ENCODE results near the gene VWA7.

VWA7 gene

DNA sequence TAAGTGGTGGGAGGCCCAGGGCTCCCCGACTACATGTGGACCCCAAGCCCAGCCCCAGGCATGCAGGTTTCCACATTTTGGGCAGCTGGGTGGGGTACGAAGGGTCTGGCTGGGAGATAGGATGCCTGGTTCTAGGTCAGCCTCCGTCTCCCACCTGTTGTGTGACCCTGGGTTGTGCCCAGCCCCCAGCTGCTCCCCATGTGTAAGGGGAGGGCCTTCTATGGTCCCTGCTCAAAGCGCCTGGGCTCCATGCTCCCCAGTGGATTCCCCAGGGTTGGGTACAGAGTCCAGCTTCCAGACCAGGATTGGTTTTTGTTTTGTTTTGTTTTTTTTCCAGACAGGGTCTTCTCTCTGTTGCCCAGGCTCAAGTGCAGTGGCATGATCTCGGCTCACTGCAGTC, 1.1 kb upstream of the VWA7 start:
- no peak for DNase-seq

DNA sequence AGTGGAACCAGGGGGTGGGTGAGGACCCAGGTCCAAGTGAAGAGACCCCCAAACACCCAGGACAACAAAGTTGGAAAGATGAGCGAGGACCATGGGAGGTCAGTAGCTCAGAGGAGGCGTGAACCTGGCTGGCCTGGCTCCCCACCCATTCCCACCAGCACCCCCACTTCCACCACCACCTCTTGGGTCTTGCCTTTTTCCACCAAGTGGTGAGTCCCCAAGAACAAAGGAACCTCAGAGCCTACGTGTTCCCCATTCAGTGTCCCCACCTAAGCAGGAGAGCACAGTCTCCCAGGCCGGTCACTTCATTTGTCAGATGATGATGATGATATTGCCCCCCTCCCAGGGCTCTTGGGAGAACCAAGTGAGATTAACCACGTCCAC, 531 bp upstream of the VWA7 start:
- no peak for DNase-seq

DNA sequence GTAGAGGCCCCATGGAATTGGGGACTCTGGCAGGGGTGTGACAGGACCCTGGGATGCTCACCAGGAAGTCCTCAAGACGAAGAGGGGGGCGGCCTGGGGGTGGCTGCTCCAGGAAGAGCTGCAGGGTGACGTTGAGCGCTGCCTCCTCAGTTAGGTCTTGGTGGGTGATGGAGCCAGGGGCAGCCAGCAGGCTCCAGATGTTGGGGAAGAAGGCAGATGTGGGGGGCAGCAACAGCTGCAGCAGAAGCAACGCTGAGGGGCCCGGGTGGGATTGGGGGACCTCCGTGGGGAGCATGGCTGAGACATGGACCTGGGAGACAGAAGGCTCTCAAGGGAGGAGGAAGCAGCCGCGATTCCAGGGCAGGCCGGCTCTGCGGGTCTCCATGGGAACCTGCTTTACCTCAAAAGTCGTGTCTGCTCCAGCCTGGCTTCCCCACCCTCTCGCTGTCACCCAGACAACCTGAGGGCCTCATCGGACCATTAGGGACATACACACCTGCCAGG, 591 bp downstream of the VWA7 start:
- DNase-seq: no peak

DNA sequence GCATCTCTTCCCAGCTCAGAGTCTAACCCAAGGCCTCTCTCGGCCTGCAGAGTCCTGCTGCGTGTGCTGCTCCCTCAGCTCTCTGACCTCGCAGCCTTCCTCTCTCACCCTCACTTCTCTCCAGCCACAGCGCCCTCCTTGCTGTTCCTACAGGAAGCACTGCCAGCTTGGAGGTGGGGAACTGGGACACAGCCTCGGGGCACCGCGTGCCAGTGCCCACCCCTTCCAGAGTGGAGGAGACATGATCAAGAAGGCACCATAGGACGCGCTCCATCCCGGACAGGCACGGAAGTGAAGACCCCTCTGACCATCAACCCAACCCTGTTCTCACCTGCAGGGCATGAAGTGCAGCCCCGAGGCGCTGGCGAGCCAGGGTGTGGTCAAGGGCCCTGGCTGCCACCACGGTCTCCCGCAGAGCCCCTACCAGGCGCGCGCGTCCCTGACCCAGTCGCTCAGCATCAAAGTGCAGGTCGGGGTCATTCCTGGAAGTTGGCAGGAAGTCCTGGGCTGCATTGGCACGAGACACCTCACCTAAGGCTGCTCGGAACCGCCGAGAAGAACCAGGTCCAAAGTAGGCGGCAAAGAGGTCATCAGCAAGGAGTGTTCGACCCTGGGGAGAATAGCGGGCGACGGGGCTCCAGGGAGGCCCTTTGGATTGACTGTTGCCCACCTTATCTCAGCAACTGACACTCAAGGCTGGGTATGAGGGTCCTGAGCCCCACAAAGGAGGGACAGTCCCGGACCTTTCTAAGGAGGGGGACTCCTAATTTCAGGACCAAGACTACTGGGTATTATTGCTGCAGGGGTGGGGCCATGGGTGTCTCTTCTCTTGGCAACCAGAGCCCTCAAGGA, 1.3 kb downstream of the VWA7 start:
- DNase-seq: no peak

DNA sequence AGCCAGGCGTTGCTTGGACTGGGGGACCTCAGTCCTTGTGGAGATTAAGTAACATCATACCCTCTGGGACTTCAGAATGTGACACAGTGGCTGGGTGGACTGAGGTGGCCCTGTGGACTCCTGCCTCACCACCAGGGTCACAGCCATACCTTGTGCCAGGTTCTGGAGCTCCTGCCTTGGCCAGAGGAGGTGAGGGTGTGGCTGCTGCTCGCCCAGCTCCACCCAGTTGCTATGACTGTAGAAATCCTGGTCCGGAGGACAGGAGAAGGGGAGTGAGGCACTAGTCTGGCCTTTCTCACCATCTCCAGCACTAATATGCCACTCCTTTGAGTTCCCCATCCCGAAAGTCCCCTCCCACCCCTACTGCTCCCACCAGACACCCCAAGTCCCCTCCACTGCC, 1.9 kb downstream of the VWA7 start:
- DNase-seq: no peak

DNA sequence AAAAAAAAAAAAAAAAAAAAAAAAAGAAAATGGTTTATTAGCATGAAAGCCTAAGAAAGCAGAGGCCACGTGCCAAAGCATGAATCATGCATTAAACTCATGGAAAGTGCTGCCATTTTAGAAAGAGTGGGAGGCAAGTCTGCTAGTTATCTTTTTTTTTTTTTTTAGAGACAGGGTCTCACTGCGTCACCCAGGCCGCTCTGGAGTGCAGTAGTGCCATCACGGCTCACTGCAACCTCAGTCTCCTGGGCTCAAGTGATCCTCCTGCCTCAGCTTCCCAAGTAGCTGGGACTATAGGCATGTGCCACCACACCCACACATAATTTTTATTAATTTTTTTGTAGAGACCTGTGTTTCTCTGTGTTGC, 5.2 kb downstream of the VWA7 start:
- DNase-seq: no peak

DNA sequence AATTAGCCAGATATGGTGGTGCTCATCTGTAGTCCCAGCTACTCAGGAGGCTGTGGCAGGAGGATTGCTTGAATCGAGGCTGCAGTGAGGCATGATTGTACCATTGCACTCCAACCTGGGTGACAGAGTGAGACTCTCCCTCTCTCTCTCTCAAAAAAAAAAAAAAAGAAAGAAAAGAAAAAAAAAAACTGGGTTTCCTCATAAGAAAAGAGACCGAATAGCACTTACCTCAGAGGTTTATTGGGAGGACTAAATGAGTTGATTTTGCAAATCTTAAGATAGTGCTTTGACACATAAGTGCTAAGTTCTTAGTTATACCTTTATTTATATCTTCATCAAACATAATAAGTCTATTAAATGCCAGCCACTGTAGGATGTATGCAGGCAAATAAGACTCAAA, 6.3 kb downstream of the VWA7 start:
- no peak for DNase-seq

DNA sequence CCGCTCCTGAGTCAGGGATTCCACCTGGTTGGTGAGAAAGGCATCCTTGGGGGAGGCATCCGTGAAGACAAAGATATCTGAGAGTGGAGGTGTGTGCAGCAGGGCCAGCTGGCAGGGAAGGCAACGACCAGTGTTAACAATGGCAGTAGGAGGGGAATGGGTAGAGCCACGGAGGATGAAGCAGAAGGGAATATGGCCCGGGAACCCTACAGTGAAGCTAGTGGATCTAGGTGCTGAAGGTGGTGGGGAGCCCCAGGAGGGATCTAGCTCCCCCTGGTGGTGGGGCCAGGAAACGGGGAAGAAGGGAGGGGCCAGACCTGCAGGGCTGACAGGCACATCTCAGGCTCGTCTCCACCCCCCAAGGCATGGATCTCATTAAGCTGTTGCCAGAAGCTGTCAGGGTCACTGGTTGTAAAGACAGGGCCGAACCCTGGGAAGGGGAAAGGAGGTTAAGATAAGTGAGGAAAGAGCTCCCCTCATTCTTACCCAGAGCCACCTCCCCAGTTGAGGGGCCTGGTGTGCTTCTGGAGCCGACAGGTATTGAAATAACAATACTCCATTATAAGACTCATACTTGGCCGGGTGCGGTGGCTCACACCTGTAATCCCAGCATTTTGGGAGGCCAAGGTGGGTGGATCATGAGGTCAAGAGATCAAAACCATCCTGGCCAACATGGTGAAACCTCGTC, 7.3 kb downstream of the VWA7 start:
- DNase-seq: peak; percentile 70

DNA sequence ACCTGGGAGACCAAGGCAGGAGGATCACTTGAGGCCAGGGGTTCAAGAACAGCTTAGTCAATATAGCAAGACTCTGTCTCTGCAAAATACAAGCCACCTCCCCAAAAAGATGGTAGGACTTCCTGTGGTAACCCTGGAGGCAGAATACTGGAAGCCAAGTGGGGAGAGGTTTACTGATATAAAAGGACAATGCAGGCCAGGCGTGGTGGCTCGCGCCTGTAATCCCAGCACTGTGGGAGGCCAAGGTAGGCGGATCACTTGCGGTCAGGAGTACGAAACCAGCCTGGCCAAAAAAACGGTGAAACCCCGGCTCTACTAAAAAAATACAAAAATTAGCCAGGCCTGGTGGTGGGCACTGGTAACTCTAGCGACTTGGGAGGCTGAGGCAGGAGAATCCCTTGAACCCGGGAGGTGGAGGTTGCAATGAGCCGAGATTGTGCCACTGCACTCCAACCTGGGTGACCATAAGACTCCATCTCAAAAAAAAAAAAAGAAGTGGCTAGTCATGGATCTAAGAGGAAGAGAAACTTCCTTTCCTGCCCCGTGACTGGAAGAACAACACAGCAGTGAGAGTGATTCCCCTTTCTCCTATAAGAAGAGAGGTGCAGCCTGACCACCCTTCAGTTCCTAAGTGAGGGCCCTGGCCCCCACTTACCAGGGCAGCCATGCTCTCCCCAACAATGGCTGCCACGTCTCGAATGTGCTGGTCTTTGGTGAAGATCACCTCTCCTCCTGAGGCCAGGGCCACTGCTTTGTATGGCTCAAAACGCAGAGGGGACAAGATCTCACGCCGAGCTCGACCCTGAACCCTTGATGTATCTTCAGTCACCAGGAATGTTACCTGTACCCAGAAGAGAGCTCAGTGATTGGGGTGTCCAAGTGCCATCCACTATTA, 8.5 kb downstream of the VWA7 start:
- DNase-seq: no peak

DNA sequence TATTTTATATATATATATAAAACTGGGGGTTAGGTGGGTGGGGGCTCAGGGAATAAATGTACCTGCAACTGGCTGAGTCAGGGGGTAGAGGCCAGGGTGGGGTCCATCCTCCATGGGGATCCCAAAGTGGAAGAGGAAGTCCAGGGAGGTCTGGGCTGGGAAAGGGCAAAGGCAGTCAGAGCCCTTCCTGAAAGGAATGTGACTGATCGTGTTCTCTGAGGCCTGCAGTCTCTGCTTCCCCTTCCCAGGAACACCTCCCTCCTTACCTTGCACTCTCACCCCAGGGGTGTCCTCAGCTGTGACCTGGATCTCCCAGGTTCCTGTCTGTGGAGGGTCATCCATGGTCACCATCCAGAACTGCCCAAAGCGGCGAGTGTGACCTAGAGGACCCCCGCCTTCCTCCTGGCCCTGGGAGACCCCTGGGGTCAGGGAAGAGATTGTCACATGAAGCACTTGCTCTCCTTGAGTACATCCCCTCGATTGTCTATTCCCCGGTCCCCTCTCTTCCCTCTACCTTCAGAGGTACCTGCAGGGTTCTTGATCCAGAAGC, 10.0 kb downstream of the VWA7 start:
- no peak for DNase-seq

DNA sequence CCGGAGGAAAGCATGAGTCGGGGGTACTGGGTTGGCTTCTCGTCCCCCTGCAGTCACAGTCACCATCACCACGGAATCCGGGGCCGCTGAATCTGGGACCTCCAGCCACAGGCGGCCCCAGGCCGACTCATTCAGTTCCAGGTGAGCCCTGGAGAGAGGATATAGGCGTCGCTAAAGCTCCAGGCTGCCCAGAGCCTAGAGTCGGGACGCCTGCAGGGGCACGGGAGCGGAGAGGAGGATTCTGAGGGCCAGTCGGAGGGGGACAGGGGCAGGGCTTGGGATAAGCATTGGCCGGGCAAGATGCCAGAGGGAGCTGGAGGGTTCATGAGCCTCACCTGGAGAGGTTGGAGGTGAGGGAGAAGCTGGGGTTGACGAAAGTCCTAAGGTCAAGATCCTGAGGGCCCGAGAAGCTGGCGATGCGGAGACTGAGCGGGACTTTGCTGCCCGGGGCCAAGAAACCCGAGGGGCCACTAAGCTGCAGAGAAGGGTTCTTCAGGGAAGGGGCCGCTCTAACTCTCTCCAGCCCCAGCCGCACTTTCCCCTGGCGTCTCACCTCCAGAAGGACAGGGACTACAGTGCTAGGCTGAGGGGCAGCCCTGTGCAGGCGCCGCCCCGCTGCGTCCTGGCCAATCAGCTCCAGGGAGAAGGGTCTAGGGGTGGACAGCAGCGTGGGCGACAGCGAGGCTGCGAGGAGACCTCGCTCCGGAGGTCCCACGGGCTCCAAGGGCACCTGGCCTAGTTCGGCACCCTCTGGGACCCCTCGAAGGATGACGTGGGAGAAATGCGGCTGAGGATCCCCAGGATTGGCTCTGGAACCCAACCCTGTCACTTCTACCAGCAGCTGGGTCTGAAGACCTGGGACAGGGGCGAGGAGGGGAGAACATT, 11.0 kb downstream of the VWA7 start:
- no peak for DNase-seq

DNA sequence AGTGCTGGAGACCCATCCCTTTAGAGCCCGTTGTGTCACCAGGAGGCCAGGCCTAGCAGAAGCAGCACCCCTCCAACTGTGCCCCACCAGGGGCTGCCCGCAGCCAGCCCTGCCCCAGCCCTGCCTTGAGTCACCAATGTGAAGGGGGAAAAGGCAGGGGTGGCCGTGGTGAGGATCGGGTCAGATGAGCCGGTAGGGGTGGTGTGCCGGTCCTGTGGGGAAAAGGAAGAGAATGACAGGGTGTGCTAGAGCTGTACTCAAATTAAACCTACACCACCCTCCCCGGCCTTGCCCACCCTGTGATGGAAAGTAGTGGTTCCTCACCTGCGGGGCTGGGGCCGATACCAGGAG, 11.6 kb downstream of the VWA7 start:
- DNase-seq: no peak

DNA sequence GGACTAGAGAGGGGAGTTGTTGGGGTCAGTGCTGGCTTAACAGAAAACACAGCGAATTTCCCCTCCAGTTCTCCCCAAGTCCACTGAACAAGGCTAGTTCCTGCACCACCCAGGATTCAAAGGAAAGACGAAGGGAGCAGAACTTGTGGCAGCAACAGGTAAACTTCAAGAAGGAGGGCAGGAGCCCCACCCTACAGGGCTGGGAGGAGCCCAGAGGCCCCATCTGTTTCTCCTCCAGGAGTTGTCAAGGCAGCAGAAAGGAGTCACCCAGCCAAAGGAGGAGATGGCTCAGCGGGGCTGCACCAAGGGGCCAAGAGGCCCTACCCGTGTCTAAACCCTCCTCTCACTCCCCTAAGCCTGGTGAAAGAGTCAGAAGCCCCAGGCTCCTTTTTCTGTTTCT, 12.9 kb downstream of the VWA7 start:
- DNase-seq: no peak

DNA sequence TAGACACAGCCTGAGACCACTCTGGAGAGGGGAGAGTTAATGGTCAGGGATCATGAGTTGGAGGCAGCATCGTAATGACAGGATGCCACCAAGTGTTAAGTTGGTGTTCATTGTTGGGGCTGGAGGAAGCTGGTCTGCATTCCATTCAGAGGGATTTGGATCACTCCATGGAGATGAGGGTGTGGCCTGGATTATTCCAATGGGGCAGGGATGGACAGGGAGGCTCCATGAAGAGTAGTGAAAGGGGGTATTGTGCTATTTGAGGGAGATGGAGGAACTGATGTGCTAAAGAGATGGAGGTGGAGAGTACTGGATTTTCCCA, 13.5 kb downstream of the VWA7 start:
- no peak for DNase-seq

DNA sequence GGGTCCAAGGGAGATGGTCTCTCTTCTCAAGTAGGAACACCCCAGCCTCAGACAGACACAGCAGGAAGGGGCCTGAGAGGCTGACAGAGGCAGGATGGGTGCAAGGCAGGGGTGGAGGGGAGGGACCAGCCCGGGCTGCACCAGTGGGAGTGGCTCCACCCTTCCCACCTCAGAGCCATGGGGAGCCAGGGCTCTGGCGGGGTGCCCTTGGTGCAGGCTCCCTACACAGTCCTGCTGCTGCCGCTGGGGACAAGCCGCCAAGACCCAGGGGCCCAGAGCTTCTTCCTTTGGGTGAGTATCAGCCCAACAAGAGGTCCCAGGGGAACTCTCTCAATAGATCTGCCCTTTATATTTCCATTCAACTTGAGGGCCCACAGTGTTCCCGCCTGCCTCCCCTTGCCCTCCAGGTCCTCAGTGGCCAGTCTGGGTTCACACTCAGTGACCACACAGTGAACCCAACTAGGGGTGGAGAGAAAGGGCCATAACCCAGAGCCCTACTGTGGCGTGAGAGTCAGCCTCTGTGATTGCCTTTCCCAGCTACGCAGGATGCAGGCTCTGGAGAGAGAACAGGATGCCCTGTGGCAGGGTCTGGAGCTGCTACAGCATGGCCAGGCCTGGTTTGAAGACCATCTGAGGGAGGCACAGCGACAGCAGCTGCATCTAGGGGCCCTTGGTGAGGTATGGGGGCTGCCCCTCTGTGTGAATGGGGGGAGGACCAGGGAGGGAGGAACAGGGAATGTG, 14.1 kb downstream of the VWA7 start:
- no peak for DNase-seq

DNA sequence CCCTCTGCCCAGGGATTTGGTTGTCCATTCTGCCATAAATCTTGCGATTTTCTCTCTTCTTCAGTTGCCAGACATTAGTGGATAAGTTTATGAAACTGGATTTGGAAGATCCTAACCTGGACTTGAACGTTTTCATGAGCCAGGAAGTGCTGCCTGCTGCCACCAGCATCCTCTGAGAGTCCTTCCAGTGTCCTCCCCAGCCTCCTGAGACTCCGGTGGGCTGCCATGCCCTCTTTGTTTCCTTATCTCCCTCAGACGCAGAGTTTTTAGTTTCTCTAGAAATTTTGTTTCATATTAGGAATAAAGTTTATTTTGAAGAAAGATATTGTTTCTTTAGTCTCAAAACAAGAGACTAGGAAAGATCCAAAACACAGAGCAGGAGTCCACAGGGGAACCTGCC, 14.8 kb downstream of the VWA7 start, which contains the start of gene SAPCD1:
Gene SAPCD1 (plus strand): TSS at position 301 of the 400 bp plus-strand sequence. CDS start 399 bp downstream, outside the sequence.
- DNase-seq: no peak

DNA sequence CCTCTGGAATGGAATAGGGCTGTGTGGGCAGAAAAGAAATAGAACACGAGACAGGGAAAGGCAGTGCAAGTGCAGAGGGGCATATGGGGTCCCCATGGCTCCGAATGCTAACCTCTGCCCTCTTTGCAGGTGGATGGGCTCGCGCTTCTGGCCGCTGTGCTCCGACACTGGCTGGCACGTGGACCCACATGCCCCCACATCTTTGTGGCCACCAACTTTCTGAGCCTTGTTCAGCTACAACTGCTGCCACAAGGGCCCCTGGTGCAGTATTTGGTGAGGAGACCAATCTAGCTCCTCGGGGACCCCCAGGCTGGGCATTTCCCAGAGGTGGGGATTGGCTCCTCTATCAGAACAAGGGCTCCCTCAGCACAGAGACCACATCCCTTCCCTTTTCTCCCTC, 15.8 kb downstream of the VWA7 start:
- DNase-seq: no peak

DNA sequence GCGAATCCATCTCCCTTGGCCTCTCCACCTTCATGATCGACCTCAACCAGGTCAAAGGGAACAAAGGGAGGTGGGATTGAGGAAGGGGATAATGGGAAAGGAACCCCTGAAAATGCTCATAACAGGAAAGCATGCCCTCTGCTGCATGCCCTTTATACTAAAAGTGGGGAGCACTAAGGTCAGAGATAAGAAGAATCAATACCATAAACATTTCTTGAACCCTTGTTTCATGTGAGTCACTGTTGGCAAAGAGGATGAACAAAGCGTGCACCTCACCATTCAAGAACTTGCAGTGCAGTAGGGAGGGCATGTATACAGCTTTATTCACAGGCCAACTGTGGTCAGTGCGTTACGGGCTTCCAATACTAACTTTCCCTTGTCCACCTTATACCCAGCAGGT, 16.3 kb downstream of the VWA7 start:
- no peak for DNase-seq

DNA sequence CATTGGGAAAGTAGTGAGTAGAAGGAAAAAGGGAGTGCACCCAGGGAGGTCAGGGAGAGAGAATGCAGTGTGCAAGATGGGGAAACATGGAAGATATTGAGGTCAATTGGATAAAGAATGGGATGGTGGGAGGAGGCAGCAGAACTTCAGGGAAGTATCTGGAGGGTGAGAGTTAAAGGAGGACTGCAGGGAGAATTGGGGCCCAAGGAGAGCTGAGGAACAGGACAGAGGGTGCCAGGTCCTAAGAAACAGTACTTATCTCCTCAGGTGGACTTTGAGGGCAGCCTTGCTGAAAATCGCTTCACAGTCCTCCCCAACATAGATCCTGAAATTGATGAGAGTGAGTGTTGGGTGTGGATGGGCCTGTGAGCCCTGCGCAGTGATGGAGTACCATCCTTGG, 18.8 kb downstream of the VWA7 start:
- DNase-seq: no peak

DNA sequence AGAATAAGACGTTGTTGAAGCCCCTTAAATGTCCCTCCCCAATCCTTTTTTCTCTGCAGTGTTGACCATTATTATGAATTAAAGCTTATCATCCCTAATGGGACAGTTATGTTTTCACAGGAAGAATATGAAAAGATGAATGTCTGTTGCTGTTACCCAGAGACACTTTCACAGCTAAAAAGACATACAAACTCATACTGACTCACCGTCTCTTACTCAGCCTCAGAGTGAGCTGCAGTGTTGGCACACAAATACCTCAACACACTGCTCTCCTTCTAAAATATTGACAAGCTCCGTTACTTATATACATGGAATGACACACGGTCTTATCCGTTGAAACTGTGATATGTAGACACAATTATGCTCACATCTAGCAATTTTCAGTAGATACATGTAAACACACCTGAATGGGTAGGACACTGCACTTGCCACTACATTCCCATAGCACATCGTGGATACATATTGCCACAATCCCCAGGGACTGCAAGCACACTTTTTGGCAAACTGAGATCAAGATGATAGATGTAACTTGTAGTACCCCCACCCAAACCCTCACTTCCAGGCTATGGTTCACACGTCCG, 24.3 kb downstream of the VWA7 start:
- no peak for DNase-seq

DNA sequence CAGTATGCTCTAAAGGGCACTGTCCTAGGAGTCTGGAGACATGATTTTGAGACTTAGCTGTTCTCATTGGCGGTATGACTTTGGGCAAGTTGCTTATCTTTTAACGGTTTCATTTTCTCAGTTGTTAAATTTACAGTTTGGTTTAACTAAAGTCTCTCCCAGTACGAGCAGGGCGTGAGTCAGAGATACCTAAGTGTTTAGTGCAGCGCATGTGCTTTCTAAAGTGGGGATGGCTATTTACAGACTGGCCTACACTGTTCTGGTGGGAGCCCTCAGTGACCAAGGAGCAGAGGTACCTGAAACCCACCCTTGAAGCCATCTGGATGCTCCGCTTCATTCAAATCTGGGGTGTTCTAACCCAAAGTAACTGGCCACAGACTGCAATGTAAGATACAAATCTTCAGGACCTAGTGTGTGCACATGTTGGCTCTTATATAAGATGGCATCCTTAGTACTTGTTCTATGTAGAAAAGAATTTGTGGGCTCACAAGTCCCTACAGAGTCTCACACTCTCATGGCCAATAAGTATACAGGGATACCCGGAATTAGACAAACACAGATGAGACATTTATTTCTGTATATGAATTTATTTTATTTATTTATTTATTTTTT, 26.6 kb downstream of the VWA7 start:
- no peak for DNase-seq
